Hepatic stellate cell (primary cell): ENCODE measurements around the gene MTIF3.

Experiments used
- DNase-seq: peaks from one replicate; pipeline ENCODE4 v3.0.0; 2011; ENCODE audit warnings: low spot score

The MTIF3 gene

GRCh38 chr13:27449936-27450828 is at the start of gene MTIF3:
Gene MTIF3, minus strand, starts transcription at chr13:27450564. Its CDS starts 10,116 bp downstream, at chr13:27440448.
- peak; percentile 86 for DNase-seq

- DNase-seq: no peak
Measured at GRCh38 chr13:27497563-27498230, 47.3 kb upstream of the MTIF3 start.

GRCh38 chr13:27496536-27497273 is 46.3 kb upstream of the MTIF3 start:
- no peak for DNase-seq

GRCh38 chr13:27496006-27496405 is 45.6 kb upstream of the MTIF3 start:
- DNase-seq: no peak

GRCh38 chr13:27495551-27495950 is 45.2 kb upstream of the MTIF3 start:
- no peak for DNase-seq

GRCh38 chr13:27493981-27494380 is 43.6 kb upstream of the MTIF3 start:
- no peak for DNase-seq

GRCh38 chr13:27489456-27489855 is 39.1 kb upstream of the MTIF3 start:
- DNase-seq: no peak

GRCh38 chr13:27487776-27488175 is 37.4 kb upstream of the MTIF3 start:
- DNase-seq: no peak

- no peak for DNase-seq
Measured at GRCh38 chr13:27483421-27483820, 33.1 kb upstream of the MTIF3 start.

- DNase-seq: no peak
Measured at GRCh38 chr13:27482983-27483382, 32.6 kb upstream of the MTIF3 start.

GRCh38 chr13:27481766-27482165 is 31.4 kb upstream of the MTIF3 start:
- peak; percentile 32 for DNase-seq

GRCh38 chr13:27476943-27477703 is 26.8 kb upstream of the MTIF3 start:
- peak; percentile 18 for DNase-seq

GRCh38 chr13:27474751-27475268 is 24.4 kb upstream of the MTIF3 start:
- DNase-seq: no peak

- DNase-seq: no peak
Measured at GRCh38 chr13:27472941-27473340, 22.6 kb upstream of the MTIF3 start.

GRCh38 chr13:27472441-27472840 is 22.1 kb upstream of the MTIF3 start:
- no peak for DNase-seq

- no peak for DNase-seq
Measured at GRCh38 chr13:27470075-27470820, 19.9 kb upstream of the MTIF3 start.

GRCh38 chr13:27466513-27466912 is 16.1 kb upstream of the MTIF3 start:
- no peak for DNase-seq

GRCh38 chr13:27465611-27466010 is 15.2 kb upstream of the MTIF3 start:
- no peak for DNase-seq

GRCh38 chr13:27463500-27463899 is 13.1 kb upstream of the MTIF3 start:
- no peak for DNase-seq

GRCh38 chr13:27461940-27462584 is 11.7 kb upstream of the MTIF3 start:
- no peak for DNase-seq
